ENCODE data around the gene TNPO1.

GRCh38 chr5:72831685-72832084, 15.2 kb downstream of the TNPO1 start:
- TF ChIP-seq POLR2A (IDR thresholded peaks at IDR 0.05) (no peak), CTCF (IDR thresholded peaks at IDR 0.05) (no peak)
